OCI-LY1 (cell line): ENCODE results near the gene GRIA4.

ENCODE experiments used
- H2AFZ ChIP-seq: fragments of 200-600 bp; sonication (generic), shearing (Covaris generic); 2 replicates; pipeline ENCODE4 v1.6.0; 2014; ENCODE audit warnings: antibody characterized with exemption, mild to moderate bottlenecking, low read length
- H3F3A ChIP-seq: fragments of 200-600 bp; sonication (generic), shearing (Covaris generic); 2 replicates; pipeline ENCODE4 v1.6.0; 2014; ENCODE audit warnings: mild to moderate bottlenecking, antibody characterized with exemption, low read length, moderate library complexity; ENCODE audit not compliant: insufficient read depth
- H3K27ac ChIP-seq: fragments of 200-600 bp; sonication (generic); 2 replicates; pipeline ENCODE4 v1.5.1; 2014; ENCODE audit warnings: low read length, mixed run types, mild to moderate bottlenecking, low read depth; ENCODE audit not compliant: poor library complexity, severe bottlenecking
- H3K27me3 ChIP-seq: fragments of 200-600 bp; sonication (generic); 2 replicates; pipeline ENCODE4 v1.6.0; 2014; ENCODE audit warnings: antibody characterized with exemption, mild to moderate bottlenecking, low read length, moderate library complexity; ENCODE audit not compliant: insufficient read depth
- H3K36me3 ChIP-seq: fragments of 200-600 bp; sonication (generic); 2 replicates; pipeline ENCODE4 v1.6.1; 2014; ENCODE audit warnings: mild to moderate bottlenecking, antibody characterized with exemption, low read length, moderate library complexity, mixed read lengths; ENCODE audit not compliant: insufficient read depth
- H3K4me1 ChIP-seq: fragments of 200-600 bp; sonication (generic); 2 replicates; pipeline ENCODE4 v1.5.1; 2014; ENCODE audit warnings: mild to moderate bottlenecking, low read length, moderate library complexity; ENCODE audit not compliant: insufficient read depth, severe bottlenecking
- H3K4me2 ChIP-seq: fragments of 200-600 bp; sonication (generic), shearing (Covaris generic); 2 replicates; pipeline ENCODE4 v1.6.1; 2014; ENCODE audit warnings: low read length
- H3K4me3 ChIP-seq: fragments of 200-600 bp; sonication (generic); 2 replicates; pipeline ENCODE4 v1.5.1; 2014; ENCODE audit warnings: low read length, low read depth, mild to moderate bottlenecking, mixed read lengths; ENCODE audit not compliant: poor library complexity, severe bottlenecking
- H3K79me2 ChIP-seq: fragments of 200-600 bp; shearing (Covaris generic); 2 replicates; pipeline ENCODE4 v1.6.1; 2016; ENCODE audit warnings: mixed run types, low read length, mixed read lengths; ENCODE audit not compliant: insufficient read depth
- H3K9ac ChIP-seq: fragments of 200-600 bp; sonication (generic), shearing (Covaris generic); 2 replicates; pipeline ENCODE4 v1.6.1; 2014; ENCODE audit warnings: mild to moderate bottlenecking, low read length, mixed read lengths
- H3K9me2 ChIP-seq: fragments of 200-600 bp; sonication (generic), shearing (Covaris generic); 2 replicates; pipeline ENCODE4 v1.6.1; 2014; ENCODE audit warnings: low read depth, mild to moderate bottlenecking, low read length, mixed read lengths
- H3K9me3 ChIP-seq: fragments of 200-600 bp; shearing (Covaris generic); 2 replicates; pipeline ENCODE4 v1.6.1; 2014; ENCODE audit warnings: low read length, mixed read lengths
- H4K20me1 ChIP-seq: fragments of 200-600 bp; sonication (generic), shearing (Covaris generic); 2 replicates; pipeline ENCODE4 v1.6.0; 2016; ENCODE audit warnings: mild to moderate bottlenecking, low read length; ENCODE audit not compliant: insufficient read depth
- EZH2 ChIP-seq: fragments of 200-600 bp; sonication (generic), shearing (Covaris generic); IDR thresholded peaks from 2 replicates; pipeline ENCODE4 v1.8.0; 2017; ENCODE audit warnings: borderline replicate concordance, mixed run types, mild to moderate bottlenecking, antibody characterized with exemption, low read length, moderate library complexity, mixed read lengths
- TF ChIP-seq, protein P1 (sequence below): fragments of 200-600 bp; sonication (generic), shearing (Covaris generic); IDR thresholded peaks from 2 replicates; pipeline ENCODE4 v1.5.1; 2017; ENCODE audit warnings: mild to moderate bottlenecking, antibody characterized with exemption, low read length, moderate library complexity, mixed read lengths

Gene GRIA4

DNA sequence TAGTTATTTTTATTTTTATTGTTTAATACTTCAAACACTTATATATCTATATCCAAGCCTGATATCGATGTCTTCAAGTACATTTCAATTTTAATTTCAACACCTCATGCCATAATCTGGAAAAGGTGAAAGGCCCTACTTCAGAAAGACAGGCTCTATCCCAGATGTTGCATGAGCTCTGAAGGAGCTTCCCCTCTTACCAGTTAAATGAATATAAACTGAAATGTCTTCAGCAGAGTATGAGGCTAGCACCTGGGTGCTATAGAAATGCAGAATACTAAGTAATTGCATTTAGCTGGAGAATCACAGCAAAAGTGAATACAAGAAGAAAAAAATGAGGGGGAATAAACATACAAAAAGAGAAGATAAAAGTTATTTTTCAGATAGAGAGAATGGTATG, 11.5 kb upstream of the GRIA4 start:
- Histone ChIP-seq H3K4me2 (no peak overlapping the region), H3K9ac (no peak overlapping the region), H3K79me2 (no peaks in the 10 kb centered on the region), H3K4me1 (no peaks in the 10 kb centered on the region), H2AFZ (no peak overlapping the region), H4K20me1 (no peaks in the 10 kb centered on the region), H3K27me3 (no peaks in the 10 kb centered on the region), H3K4me3 (no peak overlapping the region), H3K9me2 (no peaks in the 10 kb centered on the region), H3K36me3 (no peaks in the 10 kb centered on the region), H3K27ac (no peak overlapping the region), H3K9me3 (no peaks in the 10 kb centered on the region), H3F3A (no peaks in the 10 kb centered on the region)
- TF ChIP-seq, protein P1, sequence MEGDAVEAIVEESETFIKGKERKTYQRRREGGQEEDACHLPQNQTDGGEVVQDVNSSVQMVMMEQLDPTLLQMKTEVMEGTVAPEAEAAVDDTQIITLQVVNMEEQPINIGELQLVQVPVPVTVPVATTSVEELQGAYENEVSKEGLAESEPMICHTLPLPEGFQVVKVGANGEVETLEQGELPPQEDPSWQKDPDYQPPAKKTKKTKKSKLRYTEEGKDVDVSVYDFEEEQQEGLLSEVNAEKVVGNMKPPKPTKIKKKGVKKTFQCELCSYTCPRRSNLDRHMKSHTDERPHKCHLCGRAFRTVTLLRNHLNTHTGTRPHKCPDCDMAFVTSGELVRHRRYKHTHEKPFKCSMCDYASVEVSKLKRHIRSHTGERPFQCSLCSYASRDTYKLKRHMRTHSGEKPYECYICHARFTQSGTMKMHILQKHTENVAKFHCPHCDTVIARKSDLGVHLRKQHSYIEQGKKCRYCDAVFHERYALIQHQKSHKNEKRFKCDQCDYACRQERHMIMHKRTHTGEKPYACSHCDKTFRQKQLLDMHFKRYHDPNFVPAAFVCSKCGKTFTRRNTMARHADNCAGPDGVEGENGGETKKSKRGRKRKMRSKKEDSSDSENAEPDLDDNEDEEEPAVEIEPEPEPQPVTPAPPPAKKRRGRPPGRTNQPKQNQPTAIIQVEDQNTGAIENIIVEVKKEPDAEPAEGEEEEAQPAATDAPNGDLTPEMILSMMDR, result no peak
- TF ChIP-seq EZH2, result no peak

DNA sequence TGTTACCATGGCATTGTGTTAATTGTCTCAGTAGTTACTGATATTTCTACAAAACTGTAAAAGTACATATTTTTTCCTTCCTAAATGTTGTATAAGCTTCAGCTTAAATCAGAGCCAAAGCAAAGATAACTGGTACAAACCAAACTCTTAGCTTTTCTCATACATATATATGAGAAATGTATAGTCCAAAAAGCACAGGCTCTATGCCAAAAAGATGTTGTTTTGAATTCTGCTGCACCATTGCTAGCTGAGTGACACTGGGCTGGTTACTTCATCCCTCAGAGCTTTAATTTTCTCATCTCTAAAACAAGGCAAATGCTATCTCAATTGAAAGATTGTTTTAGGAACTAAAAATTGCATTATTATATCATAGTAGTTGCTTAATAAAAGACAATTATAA, 6.7 kb upstream of the GRIA4 start:
- Histone ChIP-seq H3K27ac (no peak overlapping the region), H2AFZ (no peak overlapping the region), H3F3A (no peaks in the 10 kb centered on the region), H3K9me2 (no peaks in the 10 kb centered on the region), H3K79me2 (no peaks in the 10 kb centered on the region), H3K4me1 (no peaks in the 10 kb centered on the region), H3K4me3 (no peak overlapping the region), H3K4me2 (no peak overlapping the region), H3K9me3 (no peaks in the 10 kb centered on the region), H4K20me1 (no peaks in the 10 kb centered on the region), H3K27me3 (no peaks in the 10 kb centered on the region), H3K36me3 (no peaks in the 10 kb centered on the region), H3K9ac (no peak overlapping the region)
- TF ChIP-seq, protein P1, result no peak
- no peak for TF ChIP-seq EZH2

DNA sequence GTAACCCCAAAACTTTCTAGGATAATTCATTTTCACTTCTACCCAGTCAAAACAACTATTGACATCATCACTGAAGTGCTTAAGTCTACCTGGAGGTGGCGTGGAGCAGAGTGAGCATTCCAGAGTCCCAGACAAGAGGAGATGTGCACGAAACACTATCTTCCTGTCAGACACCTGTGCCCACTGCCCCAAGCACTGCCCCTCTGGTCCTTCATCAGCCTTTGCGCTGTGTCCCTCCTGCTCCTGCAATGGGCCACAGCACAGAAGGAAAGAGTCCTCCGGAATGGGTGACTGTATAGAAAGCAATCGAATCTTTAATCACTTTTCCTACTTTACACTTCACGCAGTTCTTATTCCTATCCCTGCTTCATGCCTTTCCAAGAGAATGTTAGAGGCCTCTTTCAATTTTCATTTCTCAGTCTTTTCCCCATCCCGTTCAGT, 512 bp upstream of the GRIA4 start:
- Histone ChIP-seq H3K9me3 (no peaks in the 10 kb centered on the region), H4K20me1 (no peaks in the 10 kb centered on the region), H2AFZ (no peak overlapping the region), H3K27me3 (no peaks in the 10 kb centered on the region), H3K27ac (no peak overlapping the region), H3K9me2 (no peaks in the 10 kb centered on the region), H3K9ac (no peak overlapping the region), H3K4me1 (no peaks in the 10 kb centered on the region), H3K4me2 (no peak overlapping the region), H3F3A (no peaks in the 10 kb centered on the region), H3K79me2 (no peaks in the 10 kb centered on the region), H3K4me3 (no peak overlapping the region), H3K36me3 (no peaks in the 10 kb centered on the region)
- TF ChIP-seq, protein P1, result peak; percentile 21; the same call in 1 of the 2 replicates
- TF ChIP-seq EZH2, result no peak
